ENCODE data around the gene HSPB7. TPM values are rescaled to one million over a fixed set of nuclear protein-coding genes. Genes with fewer than 3 reads are reported as not detected.

The HSPB7 gene
- total RNA-seq, 1 experiment from 2014 or later = not detected

DNA sequence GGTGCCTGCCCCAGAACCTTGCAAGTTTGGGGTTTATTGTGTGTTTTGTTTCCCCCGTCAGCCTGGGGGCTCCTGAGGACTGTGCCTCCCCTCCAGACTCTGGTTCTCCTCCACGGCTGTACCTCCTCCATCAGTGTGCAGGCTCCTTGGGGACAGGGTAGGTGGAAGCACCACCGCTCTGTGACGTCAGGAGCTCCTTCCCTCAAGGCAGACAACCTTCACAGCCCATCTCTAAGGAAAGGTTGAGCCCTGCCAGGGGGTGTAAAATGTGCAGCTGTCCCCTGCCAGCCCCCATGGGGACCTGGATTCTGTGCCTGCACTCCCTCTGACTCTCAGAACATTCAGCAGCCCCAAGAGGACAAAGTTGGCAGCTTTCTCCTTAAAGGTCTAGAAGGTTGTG is 465 bp upstream of the HSPB7 start:
- H3K9me3 Mint-ChIP-seq (ENCODE audit: unreplicated experiment) = no peaks in the 10 kb centered on the region
- no peaks in the 10 kb centered on the region for H3K27me3 ChIP-seq (replicated peaks; ENCODE audit: control insufficient read depth, insufficient read depth, low read length)
- H3K4me3 Mint-ChIP-seq (ENCODE audit: unreplicated experiment) = no peak overlapping the region
- ChIA-PET CTCF (no interaction called here), POLR2A (interaction anchor here (0.6 kb wide), 1 partner anchor 284 kb away, joined by 3 read pairs; no protein-coding TSS in a partner anchor)
- no peaks in the 10 kb centered on the region for H3K9me3 ChIP-seq
- no peaks in the 10 kb centered on the region for H3K27me3 Mint-ChIP-seq (ENCODE audit: insufficient read depth, unreplicated experiment)
- H3K36me3 ChIP-seq (ENCODE audit: control insufficient read depth, insufficient read depth, low read length) = no peaks in the 10 kb centered on the region
- intact Hi-C loops (cut with micrococcal nuclease; ENCODE audit: unreplicated experiment) = no loop called here
- H3K4me1 Mint-ChIP-seq (ENCODE audit: low read depth, unreplicated experiment) = no peaks in the 10 kb centered on the region
- H3K36me3 Mint-ChIP-seq (ENCODE audit: insufficient read depth, unreplicated experiment) = no peaks in the 10 kb centered on the region
- BruUV-seq (replicated peaks) = no TSS peak
- H3K4me3 ChIP-seq (ENCODE audit: low read depth, low read length) = no peak overlapping the region
- no peaks in the 10 kb centered on the region for H3K4me1 ChIP-seq
- TF ChIP-seq, protein P1, sequence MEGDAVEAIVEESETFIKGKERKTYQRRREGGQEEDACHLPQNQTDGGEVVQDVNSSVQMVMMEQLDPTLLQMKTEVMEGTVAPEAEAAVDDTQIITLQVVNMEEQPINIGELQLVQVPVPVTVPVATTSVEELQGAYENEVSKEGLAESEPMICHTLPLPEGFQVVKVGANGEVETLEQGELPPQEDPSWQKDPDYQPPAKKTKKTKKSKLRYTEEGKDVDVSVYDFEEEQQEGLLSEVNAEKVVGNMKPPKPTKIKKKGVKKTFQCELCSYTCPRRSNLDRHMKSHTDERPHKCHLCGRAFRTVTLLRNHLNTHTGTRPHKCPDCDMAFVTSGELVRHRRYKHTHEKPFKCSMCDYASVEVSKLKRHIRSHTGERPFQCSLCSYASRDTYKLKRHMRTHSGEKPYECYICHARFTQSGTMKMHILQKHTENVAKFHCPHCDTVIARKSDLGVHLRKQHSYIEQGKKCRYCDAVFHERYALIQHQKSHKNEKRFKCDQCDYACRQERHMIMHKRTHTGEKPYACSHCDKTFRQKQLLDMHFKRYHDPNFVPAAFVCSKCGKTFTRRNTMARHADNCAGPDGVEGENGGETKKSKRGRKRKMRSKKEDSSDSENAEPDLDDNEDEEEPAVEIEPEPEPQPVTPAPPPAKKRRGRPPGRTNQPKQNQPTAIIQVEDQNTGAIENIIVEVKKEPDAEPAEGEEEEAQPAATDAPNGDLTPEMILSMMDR (IDR thresholded peaks at IDR 0.05; ENCODE audit: insufficient read depth in 1 of 2, low read depth in 1 of 2, low read length in 1 of 2, severe bottlenecking in 1 of 2, unreplicated experiment in 1 of 2) = no peak
- no peak overlapping the region for H3K27ac Mint-ChIP-seq (ENCODE audit: unreplicated experiment)
- no peak for DNase-seq

DNA sequence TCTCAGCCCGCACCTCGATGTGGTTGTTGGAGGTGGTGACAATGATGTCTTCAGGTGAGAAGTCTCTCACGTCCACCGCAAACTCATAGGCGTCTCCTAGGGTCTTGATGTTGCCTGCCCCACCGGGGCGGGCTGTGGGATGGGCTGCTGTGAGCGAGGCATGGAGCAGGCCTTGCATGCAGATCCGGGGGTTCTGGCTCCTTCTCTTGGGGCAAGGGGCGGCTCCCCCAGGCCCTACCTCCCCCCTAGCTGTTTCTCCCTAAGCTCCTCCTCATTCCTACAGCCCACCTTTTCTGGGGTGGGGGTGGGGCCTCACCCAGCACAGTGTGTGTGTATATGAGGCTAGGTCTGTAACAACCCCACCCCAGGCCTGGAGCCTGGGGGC is 775 bp downstream of the HSPB7 start:
- H3K4me3 Mint-ChIP-seq (ENCODE audit: unreplicated experiment) = no peak overlapping the region
- intact Hi-C loops (cut with micrococcal nuclease; ENCODE audit: unreplicated experiment) = no loop called here
- BruUV-seq (replicated peaks) = no TSS peak
- ChIA-PET CTCF (no interaction called here), POLR2A (no interaction called here)
- TF ChIP-seq, protein P1 (IDR thresholded peaks at IDR 0.05; ENCODE audit: insufficient read depth in 1 of 2, low read depth in 1 of 2, low read length in 1 of 2, severe bottlenecking in 1 of 2, unreplicated experiment in 1 of 2) = no peak
- no peaks in the 10 kb centered on the region for H3K27me3 Mint-ChIP-seq (ENCODE audit: insufficient read depth, unreplicated experiment)
- DNase-seq = no peak
- no peaks in the 10 kb centered on the region for H3K36me3 ChIP-seq (ENCODE audit: control insufficient read depth, insufficient read depth, low read length)
- H3K4me1 Mint-ChIP-seq (ENCODE audit: low read depth, unreplicated experiment) = no peaks in the 10 kb centered on the region
- H3K4me1 ChIP-seq = no peaks in the 10 kb centered on the region
- H3K4me3 ChIP-seq (ENCODE audit: low read depth, low read length) = no peak overlapping the region
- H3K36me3 Mint-ChIP-seq (ENCODE audit: insufficient read depth, unreplicated experiment) = no peaks in the 10 kb centered on the region
- H3K9me3 Mint-ChIP-seq (ENCODE audit: unreplicated experiment) = no peaks in the 10 kb centered on the region
- H3K27ac Mint-ChIP-seq (ENCODE audit: unreplicated experiment) = no peak overlapping the region
- no peaks in the 10 kb centered on the region for H3K27me3 ChIP-seq (replicated peaks; ENCODE audit: control insufficient read depth, insufficient read depth, low read length)
- H3K9me3 ChIP-seq = no peaks in the 10 kb centered on the region

DNA sequence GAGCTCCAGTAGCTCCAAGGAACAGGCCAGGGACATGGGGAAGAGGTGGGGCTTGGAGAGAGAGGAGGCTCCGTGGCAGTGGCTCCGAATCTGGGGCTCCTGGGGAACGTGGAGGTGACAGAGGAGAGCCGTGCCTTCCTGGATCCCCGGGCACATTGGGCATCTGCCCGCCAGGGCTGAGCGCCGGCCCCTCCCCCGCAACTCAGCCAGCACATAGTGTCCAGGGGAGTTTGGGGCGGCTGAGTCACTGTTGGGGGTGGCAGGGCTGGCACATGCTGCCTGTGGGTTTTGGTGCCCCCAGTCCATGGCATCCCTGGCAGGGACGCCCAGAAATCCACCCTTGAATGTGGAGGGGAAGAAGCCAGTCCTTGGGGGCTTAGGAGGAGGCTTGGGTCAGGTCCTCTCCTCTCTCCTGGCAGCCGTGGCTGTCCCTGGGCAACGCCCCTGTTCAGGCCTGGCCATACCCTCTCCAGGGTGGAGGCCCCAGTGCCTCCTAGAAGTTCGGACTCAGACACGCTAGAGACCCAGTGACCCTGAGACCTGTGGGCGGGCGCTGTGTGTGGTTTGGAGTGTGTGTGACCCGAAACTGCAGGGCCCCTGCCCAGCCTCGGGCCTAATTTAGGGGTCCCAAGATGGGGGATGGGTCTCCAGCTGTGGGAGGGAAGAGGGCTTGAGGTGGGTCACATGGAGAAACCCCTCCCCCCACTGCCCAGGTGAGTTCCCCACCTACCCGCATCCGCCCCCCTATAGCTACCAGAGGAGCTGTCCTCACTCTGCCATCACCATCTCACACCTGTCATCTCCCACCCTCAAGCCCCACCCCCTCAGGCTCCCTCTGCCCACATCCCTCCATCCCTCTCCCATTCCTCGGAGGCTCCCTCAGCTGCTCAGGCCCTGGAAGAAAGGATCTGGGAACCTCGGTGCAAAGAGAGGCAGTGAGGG is 1.6 kb downstream of the HSPB7 start:
- intact Hi-C loops (cut with micrococcal nuclease; ENCODE audit: unreplicated experiment) = no loop called here
- no peaks in the 10 kb centered on the region for H3K4me1 ChIP-seq
- Mint-ChIP-seq H3K9me3 (ENCODE audit: unreplicated experiment) (no peaks in the 10 kb centered on the region), H3K27me3 (ENCODE audit: insufficient read depth, unreplicated experiment) (no peaks in the 10 kb centered on the region), H3K4me1 (ENCODE audit: low read depth, unreplicated experiment) (no peaks in the 10 kb centered on the region), H3K36me3 (ENCODE audit: insufficient read depth, unreplicated experiment) (no peaks in the 10 kb centered on the region), H3K4me3 (ENCODE audit: unreplicated experiment) (no peak overlapping the region), H3K27ac (ENCODE audit: unreplicated experiment) (no peak overlapping the region)
- H3K9me3 ChIP-seq = no peaks in the 10 kb centered on the region
- ChIA-PET POLR2A (no interaction called here), CTCF (no interaction called here)
- TF ChIP-seq, protein P1 (IDR thresholded peaks at IDR 0.05; ENCODE audit: insufficient read depth in 1 of 2, low read depth in 1 of 2, low read length in 1 of 2, severe bottlenecking in 1 of 2, unreplicated experiment in 1 of 2) = no peak
- BruUV-seq (replicated peaks) = no TSS peak
- no peak overlapping the region for H3K4me3 ChIP-seq (ENCODE audit: low read depth, low read length)
- no peak for DNase-seq
- no peaks in the 10 kb centered on the region for H3K27me3 ChIP-seq (replicated peaks; ENCODE audit: control insufficient read depth, insufficient read depth, low read length)
- no peaks in the 10 kb centered on the region for H3K36me3 ChIP-seq (ENCODE audit: control insufficient read depth, insufficient read depth, low read length)
